ENCODE results near the gene GH2.
"Not testable (repeated sequence)": the region's sequence is repeated elsewhere in the genome, so short reads cannot be mapped to it uniquely, and the experiment has no call there.

GRCh38 chr17:63894821-63895220, 13.1 kb upstream of the GH2 start:
- TF ChIP-seq, protein P1, sequence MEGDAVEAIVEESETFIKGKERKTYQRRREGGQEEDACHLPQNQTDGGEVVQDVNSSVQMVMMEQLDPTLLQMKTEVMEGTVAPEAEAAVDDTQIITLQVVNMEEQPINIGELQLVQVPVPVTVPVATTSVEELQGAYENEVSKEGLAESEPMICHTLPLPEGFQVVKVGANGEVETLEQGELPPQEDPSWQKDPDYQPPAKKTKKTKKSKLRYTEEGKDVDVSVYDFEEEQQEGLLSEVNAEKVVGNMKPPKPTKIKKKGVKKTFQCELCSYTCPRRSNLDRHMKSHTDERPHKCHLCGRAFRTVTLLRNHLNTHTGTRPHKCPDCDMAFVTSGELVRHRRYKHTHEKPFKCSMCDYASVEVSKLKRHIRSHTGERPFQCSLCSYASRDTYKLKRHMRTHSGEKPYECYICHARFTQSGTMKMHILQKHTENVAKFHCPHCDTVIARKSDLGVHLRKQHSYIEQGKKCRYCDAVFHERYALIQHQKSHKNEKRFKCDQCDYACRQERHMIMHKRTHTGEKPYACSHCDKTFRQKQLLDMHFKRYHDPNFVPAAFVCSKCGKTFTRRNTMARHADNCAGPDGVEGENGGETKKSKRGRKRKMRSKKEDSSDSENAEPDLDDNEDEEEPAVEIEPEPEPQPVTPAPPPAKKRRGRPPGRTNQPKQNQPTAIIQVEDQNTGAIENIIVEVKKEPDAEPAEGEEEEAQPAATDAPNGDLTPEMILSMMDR (conservative IDR thresholded peaks at IDR 0.05; ENCODE audit: low read length), result not testable (repeated sequence)
- TF ChIP-seq EZH2phosphoT487 (IDR thresholded peaks at IDR 0.05; ENCODE audit: borderline replicate concordance), result not testable (repeated sequence)
